Neural cell (in vitro differentiated cells): Measurements from ENCODE around the gene TSPAN7. TPM values are rescaled to one million over a fixed set of nuclear protein-coding genes. Genes with fewer than 3 reads are reported as not detected.

Experiments used
- H2AFZ ChIP-seq: fragments of 200-600, 300-800 bp; sonication (generic), shearing (Covaris generic); 2 replicates; pipeline ENCODE4 v1.6.0; 2014; ENCODE audit warnings: low read depth, mild to moderate bottlenecking, antibody characterized with exemption, low read length, moderate library complexity
- H3F3A ChIP-seq: fragments of 200-600 bp; shearing (Covaris generic); 2 replicates; pipeline ENCODE4 v1.6.1; 2016; ENCODE audit warnings: mild to moderate bottlenecking, moderate library complexity, mixed read lengths, antibody characterized with exemption, low read length; ENCODE audit not compliant: insufficient read depth, poor library complexity, severe bottlenecking
- H3K27ac ChIP-seq: fragments of 200-600, 300-800 bp; sonication (generic), shearing (Covaris generic); 2 replicates; pipeline ENCODE4 v1.5.1; 2014; ENCODE audit warnings: mild to moderate bottlenecking, low read length, moderate library complexity
- H3K27me3 ChIP-seq: fragments of 300-800, 200-600 bp; sonication (generic), shearing (Covaris generic); 2 replicates; pipeline ENCODE4 v1.6.0; 2014; ENCODE audit warnings: mild to moderate bottlenecking, low read depth, low read length, moderate library complexity; ENCODE audit not compliant: insufficient read depth
- H3K36me3 ChIP-seq: fragments of 300-800, 200-600 bp; sonication (generic), shearing (Covaris generic); 2 replicates; pipeline ENCODE4 v1.5.1; 2014; ENCODE audit warnings: mild to moderate bottlenecking, antibody characterized with exemption, low read length, moderate library complexity; ENCODE audit not compliant: insufficient read depth
- H3K4me2 ChIP-seq: fragments of 300-800, 200-600 bp; sonication (generic), shearing (Covaris generic); 2 replicates; pipeline ENCODE4 v1.6.0; 2014; ENCODE audit warnings: mild to moderate bottlenecking, low read length
- H3K4me3 ChIP-seq: fragments of 300-800, 200-600 bp; sonication (generic), shearing (Covaris generic); 2 replicates; pipeline ENCODE4 v1.5.1; 2014; ENCODE audit warnings: mild to moderate bottlenecking, low read length, moderate library complexity
- H3K79me2 ChIP-seq: fragments of 200-600 bp; shearing (Covaris generic); replicated peaks from 2 replicates; pipeline ENCODE4 v1.6.0; 2014; ENCODE audit warnings: mild to moderate bottlenecking, low read length, moderate library complexity; ENCODE audit not compliant: insufficient read depth
- H3K9ac ChIP-seq: fragments of 300-800, 200-600 bp; sonication (generic), shearing (Covaris generic); 2 replicates; pipeline ENCODE4 v1.6.1; 2016; ENCODE audit warnings: mild to moderate bottlenecking, low read length, mixed read lengths
- H3K9me2 ChIP-seq: fragments of 200-600 bp; shearing (Covaris generic); 2 replicates; pipeline ENCODE4 v1.6.1; 2016; ENCODE audit warnings: mild to moderate bottlenecking, low read length, mixed read lengths; ENCODE audit not compliant: insufficient read depth
- H3K9me3 ChIP-seq: fragments of 200-600, 300-800 bp; sonication (generic), shearing (Covaris generic); 2 replicates; pipeline ENCODE4 v1.6.1; 2016; ENCODE audit warnings: mild to moderate bottlenecking, mixed run types, low read length, moderate library complexity, mixed read lengths
- H4K20me1 ChIP-seq: fragments of 200-600 bp; shearing (Covaris generic); 2 replicates; pipeline ENCODE4 v1.6.1; 2016; ENCODE audit warnings: mild to moderate bottlenecking, mixed run types; ENCODE audit not compliant: insufficient read depth
- EP300 ChIP-seq: fragments of 450-650 bp; conservative IDR thresholded peaks from 2 replicates; pipeline ENCODE4 v1.6.1; 2014; ENCODE audit warnings: antibody characterized with exemption, mild to moderate bottlenecking, moderate library complexity; ENCODE audit not compliant: poor library complexity, severe bottlenecking
- EZH2 ChIP-seq: fragments of 200-600, 300-800 bp; shearing (Covaris generic), sonication (generic); IDR thresholded peaks from 2 replicates; pipeline ENCODE4 v1.6.1; 2014; ENCODE audit warnings: antibody characterized with exemption, low read length, borderline replicate concordance, mild to moderate bottlenecking; ENCODE audit not compliant: insufficient read depth, poor library complexity, severe bottlenecking
- MXI1 ChIP-seq: fragments of 450-650 bp; conservative IDR thresholded peaks from 2 replicates; pipeline ENCODE4 v1.6.1; 2014; ENCODE audit warnings: antibody characterized with exemption, mild to moderate bottlenecking; ENCODE audit not compliant: poor library complexity, severe bottlenecking
- POLR2AphosphoS5 ChIP-seq: IDR thresholded peaks from 2 replicates; pipeline ENCODE4 v1.6.1; 2012
- RAD21 ChIP-seq: fragments of 450-650 bp; conservative IDR thresholded peaks from 2 replicates; pipeline ENCODE4 v1.6.1; 2014; ENCODE audit warnings: antibody characterized with exemption, mild to moderate bottlenecking, moderate library complexity
- REST ChIP-seq: IDR thresholded peaks from 2 replicates; pipeline ENCODE4 v1.6.1; 2012; ENCODE audit warnings: borderline replicate concordance
- SMC3 ChIP-seq: fragments of 450-650 bp; conservative IDR thresholded peaks from 2 replicates; pipeline ENCODE4 v1.6.1; 2014; ENCODE audit warnings: antibody characterized with exemption, mild to moderate bottlenecking, moderate library complexity; ENCODE audit not compliant: poor library complexity
- TAF1 ChIP-seq: IDR thresholded peaks from 2 replicates; pipeline ENCODE4 v1.6.1; 2012; ENCODE audit warnings: low read depth
- polyA plus RNA-seq: library from polyadenylated mRNA; depleted of rRNA; stranded (reverse); fragments of >200 nt; gene quantifications from 2 replicates; pipeline ENCODE4 v1.2.3, GENCODE V29; 2014
- TF ChIP-seq, protein P1 (sequence below): fragments of 450-650 bp; IDR thresholded peaks from 2 replicates; pipeline ENCODE4 v1.5.1; 2014; ENCODE audit warnings: antibody characterized with exemption, mild to moderate bottlenecking, moderate library complexity; ENCODE audit not compliant: poor library complexity, severe bottlenecking

The TSPAN7 gene
- polyA plus RNA-seq, 1 donor from 2014 or later, result 184 TPM

DNA sequence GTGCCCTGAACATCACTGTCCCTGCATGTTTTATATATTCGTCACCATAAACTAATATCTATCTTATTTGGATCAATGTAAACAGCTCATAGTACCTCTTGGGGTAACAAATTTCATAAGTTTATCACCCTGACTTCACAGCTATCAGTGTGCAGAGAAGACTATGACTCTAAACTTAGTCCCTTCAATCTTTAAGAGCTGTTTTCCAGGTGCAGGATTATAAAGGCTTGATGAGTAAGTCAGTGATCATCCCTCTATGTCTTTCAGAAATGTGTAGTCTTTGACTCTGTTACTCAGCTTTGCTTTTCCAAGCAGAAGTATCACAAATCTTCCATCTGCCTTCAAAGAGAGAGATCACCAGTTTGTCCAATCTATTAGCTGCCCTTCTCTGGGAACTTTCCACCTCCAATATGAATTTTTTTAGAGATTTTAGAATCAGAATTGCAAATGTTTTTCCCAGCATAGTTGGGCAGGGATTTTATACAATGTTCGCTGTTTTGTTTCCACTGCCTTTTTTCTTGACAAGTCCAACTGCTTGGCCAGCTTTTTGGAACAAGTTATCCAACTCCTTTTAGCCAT lies 45.1 kb upstream of the TSPAN7 start:
- H2AFZ ChIP-seq, result no peak overlapping the region
- H4K20me1 ChIP-seq, result no peaks in the 10 kb centered on the region
- no peak overlapping the region for H3K27ac ChIP-seq
- TF ChIP-seq MXI1 (no peak), EP300 (no peak), POLR2AphosphoS5 (no peak), REST (no peak), SMC3 (no peak), TAF1 (no peak), EZH2 (no peak), RAD21 (no peak)
- TF ChIP-seq, protein P1, sequence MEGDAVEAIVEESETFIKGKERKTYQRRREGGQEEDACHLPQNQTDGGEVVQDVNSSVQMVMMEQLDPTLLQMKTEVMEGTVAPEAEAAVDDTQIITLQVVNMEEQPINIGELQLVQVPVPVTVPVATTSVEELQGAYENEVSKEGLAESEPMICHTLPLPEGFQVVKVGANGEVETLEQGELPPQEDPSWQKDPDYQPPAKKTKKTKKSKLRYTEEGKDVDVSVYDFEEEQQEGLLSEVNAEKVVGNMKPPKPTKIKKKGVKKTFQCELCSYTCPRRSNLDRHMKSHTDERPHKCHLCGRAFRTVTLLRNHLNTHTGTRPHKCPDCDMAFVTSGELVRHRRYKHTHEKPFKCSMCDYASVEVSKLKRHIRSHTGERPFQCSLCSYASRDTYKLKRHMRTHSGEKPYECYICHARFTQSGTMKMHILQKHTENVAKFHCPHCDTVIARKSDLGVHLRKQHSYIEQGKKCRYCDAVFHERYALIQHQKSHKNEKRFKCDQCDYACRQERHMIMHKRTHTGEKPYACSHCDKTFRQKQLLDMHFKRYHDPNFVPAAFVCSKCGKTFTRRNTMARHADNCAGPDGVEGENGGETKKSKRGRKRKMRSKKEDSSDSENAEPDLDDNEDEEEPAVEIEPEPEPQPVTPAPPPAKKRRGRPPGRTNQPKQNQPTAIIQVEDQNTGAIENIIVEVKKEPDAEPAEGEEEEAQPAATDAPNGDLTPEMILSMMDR, result no peak
- no peaks in the 10 kb centered on the region for H3K9me3 ChIP-seq
- H3K9ac ChIP-seq, result no peak overlapping the region
- H3K4me2 ChIP-seq, result no peak overlapping the region
- no peaks in the 10 kb centered on the region for H3K27me3 ChIP-seq
- no peaks in the 10 kb centered on the region for H3K79me2 ChIP-seq
- H3F3A ChIP-seq, result no peaks in the 10 kb centered on the region
- H3K4me3 ChIP-seq, result no peak overlapping the region
- no peaks in the 10 kb centered on the region for H3K36me3 ChIP-seq
- H3K9me2 ChIP-seq, result no peaks in the 10 kb centered on the region

DNA sequence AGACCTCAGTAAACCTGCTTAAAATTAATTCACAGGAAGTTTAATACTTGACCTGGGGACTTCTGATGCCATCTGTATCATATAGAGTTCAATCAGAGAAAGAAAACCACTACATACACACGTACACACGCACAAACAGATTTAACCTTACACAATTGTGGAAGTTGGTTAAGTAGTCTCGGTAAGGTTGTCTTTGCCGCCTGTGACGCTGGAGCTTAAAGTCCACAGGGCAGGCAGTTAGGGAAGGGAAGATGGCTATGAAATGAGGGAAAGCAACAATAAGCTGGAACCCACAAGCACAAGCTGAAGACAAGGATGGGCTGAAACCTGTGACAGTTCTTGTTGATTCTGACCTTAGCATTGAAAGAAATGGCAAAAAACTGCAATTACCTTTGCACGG lies 41.7 kb upstream of the TSPAN7 start:
- Histone ChIP-seq H3K9ac (no peak overlapping the region), H2AFZ (no peak overlapping the region), H3K27ac (no peak overlapping the region), H3K9me2 (no peaks in the 10 kb centered on the region), H3K27me3 (no peaks in the 10 kb centered on the region), H4K20me1 (no peaks in the 10 kb centered on the region), H3K9me3 (no peaks in the 10 kb centered on the region), H3K36me3 (no peaks in the 10 kb centered on the region), H3K79me2 (no peaks in the 10 kb centered on the region), H3F3A (no peaks in the 10 kb centered on the region), H3K4me2 (no peak overlapping the region), H3K4me3 (no peak overlapping the region)
- no peak for TF ChIP-seq TAF1
- TF ChIP-seq POLR2AphosphoS5, result no peak
- no peak for TF ChIP-seq EZH2
- no peak for TF ChIP-seq SMC3
- TF ChIP-seq, protein P1, result no peak
- no peak for TF ChIP-seq MXI1
